Thymus (tissue), 11 donors: ENCODE data around the gene PLCB1. TPM values are rescaled to one million over a fixed set of nuclear protein-coding genes. Genes with fewer than 3 reads are reported as not detected.
"Not testable (repeated sequence)": the region's sequence is repeated elsewhere in the genome, so short reads cannot be mapped to it uniquely, and the experiment has no call there.

Source experiments
- DNase-seq, 9 donors: peaks; one replicate each; pipeline ENCODE4 v3.0.0-alpha.2; 2013; ENCODE audit warnings: low spot score in 9 of 9, low read depth in 6 of 9, missing footprints in 1 of 9
- H3K27ac ChIP-seq, 2 donors: one replicate each; pipeline ENCODE4 v1.5.1; 2013; ENCODE audit warnings: control low read depth in 1 of 2, low read depth in 1 of 2, low read length in 1 of 2, mild to moderate bottlenecking in 1 of 2, moderate library complexity in 1 of 2
- H3K27me3 ChIP-seq, 2 donors: one replicate each; pipeline ENCODE4 v1.5.1; 2013; ENCODE audit warnings: low read length in 1 of 2; ENCODE audit not compliant: control insufficient read depth in 2 of 2, insufficient read depth in 1 of 2
- H3K36me3 ChIP-seq, 2 donors: one replicate each; pipeline ENCODE4 v1.5.1; 2013; ENCODE audit warnings: low read length in 1 of 2, mild to moderate bottlenecking in 1 of 2, moderate library complexity in 1 of 2; ENCODE audit not compliant: control insufficient read depth in 2 of 2, insufficient read depth in 2 of 2
- H3K4me1 ChIP-seq, 2 donors: one replicate each; pipeline ENCODE4 v1.5.1; 2013; ENCODE audit warnings: low read length in 2 of 2; ENCODE audit not compliant: control insufficient read depth in 2 of 2, insufficient read depth in 2 of 2
- H3K4me3 ChIP-seq, 2 donors: one replicate each; pipeline ENCODE4 v1.5.1; 2013; ENCODE audit warnings: low read length in 2 of 2, control low read depth in 1 of 2, mild to moderate bottlenecking in 1 of 2
- H3K9me3 ChIP-seq, 2 donors: one replicate each; pipeline ENCODE4 v1.5.1; 2013; ENCODE audit warnings: low read length in 1 of 2, mild to moderate bottlenecking in 1 of 2; ENCODE audit not compliant: control insufficient read depth in 2 of 2, insufficient read depth in 1 of 2
- WGBS: extraction: QIAGEN DNeasy Blood & Tissue Kit; methylation state at CpG from one replicate; pipeline ENCODE4 v1.1.7; 2013; 5-methylcytosine and 5-hydroxymethylcytosine counted together
- polyA plus RNA-seq: library from polyadenylated mRNA; stranded (reverse); fragments of 200-250 nt; gene quantifications from one replicate; pipeline ENCODE4 v1.2.3, GENCODE V29; 2013
- total RNA-seq: library from RNA; stranded (reverse); fragments of 120-200 nt; gene quantifications from one replicate; pipeline ENCODE4 v1.2.4, GENCODE V29; 2013
- donor health status: healthy.

Gene PLCB1
- total and polyA plus RNA-seq, 2 donors: 4.1 to 4.7 TPM

DNA sequence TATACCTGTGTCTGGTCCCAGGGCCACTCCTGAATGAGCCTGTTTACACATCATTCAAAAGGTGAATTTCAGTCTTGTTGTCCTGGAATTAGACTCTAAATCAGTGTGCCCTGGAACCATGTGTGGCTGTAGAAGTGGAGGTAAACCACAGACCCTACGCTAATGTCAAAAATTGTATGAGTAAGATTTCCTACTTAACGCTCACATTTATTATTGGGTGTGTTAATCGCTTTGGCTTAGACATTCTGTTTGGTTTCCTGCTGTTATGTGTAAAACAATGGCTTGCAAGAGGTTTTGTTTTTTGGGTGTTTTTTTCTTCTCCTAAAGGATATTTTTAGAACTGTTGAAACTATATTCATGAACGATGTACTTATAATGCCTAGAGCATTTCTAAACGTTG is 19.3 kb downstream of the PLCB1 start:
- H3K27ac ChIP-seq: peak overlapping the region in 1 of 2 donors; percentile 23
- no peaks in the 10 kb centered on the region for H3K9me3 ChIP-seq
- H3K4me3 ChIP-seq: no peak overlapping the region
- peak in 1 of 9 donors; percentile 18 for DNase-seq
- H3K36me3 ChIP-seq: no peaks in the 10 kb centered on the region
- WGBS: 8% methylated on average over 5 of the region's 5 CpGs
- no peaks in the 10 kb centered on the region for H3K27me3 ChIP-seq
- H3K4me1 ChIP-seq: peaks cover 5 to 13% of the 10 kb centered on the region in 2 donors

GRCh38 chr20:8152183-8152582 is 20.1 kb downstream of the PLCB1 start:
- Histone ChIP-seq H3K27ac (no peak overlapping the region), H3K27me3 (no peaks in the 10 kb centered on the region), H3K36me3 (no peaks in the 10 kb centered on the region), H3K4me3 (no peak overlapping the region), H3K9me3 (no peaks in the 10 kb centered on the region), H3K4me1 (peaks cover 7 to 13% of the 10 kb centered on the region in 2 donors)
- 31% methylated on average over 1 of the region's 1 CpG for WGBS
- no peak for DNase-seq

GRCh38 chr20:8152847-8153246 is 20.8 kb downstream of the PLCB1 start:
- no peaks in the 10 kb centered on the region for H3K27me3 ChIP-seq
- no peaks in the 10 kb centered on the region for H3K9me3 ChIP-seq
- 97% methylated on average over 2 of the region's 2 CpGs for WGBS
- H3K27ac ChIP-seq: peak overlapping the region; percentile 52
- H3K4me3 ChIP-seq: no peak overlapping the region
- no peaks in the 10 kb centered on the region for H3K36me3 ChIP-seq
- peaks cover 7 to 13% of the 10 kb centered on the region in 2 donors for H3K4me1 ChIP-seq
- no peak for DNase-seq

DNA sequence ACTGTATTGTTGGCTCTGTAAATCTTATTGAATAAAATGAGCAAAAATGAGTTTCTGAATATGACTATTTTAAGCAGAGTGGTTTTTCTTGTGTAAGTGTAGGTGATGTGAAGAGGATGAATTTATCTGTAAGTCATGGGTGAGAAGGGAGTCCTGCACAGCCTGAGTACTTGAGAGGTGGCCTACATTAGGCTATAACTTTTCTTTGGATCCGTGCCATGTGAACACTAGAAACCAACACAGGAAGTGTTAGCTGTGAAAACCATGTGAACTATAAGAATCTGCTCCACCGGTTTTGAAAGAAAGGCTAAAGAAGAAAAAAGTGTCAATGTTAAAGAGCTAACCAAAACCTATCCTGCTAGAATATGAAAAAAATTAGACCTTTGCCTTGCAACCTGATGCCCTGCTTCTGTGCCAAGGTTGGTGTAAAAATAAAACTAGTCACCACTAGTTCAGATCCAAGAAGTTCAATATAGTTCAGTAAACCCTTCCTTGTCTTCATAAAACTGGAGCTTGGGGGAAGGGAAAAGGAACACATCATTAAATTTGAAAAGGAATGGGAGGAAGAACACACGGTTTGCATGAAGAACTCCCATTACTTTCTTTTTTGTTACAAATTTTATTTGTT is 21.3 kb downstream of the PLCB1 start:
- Histone ChIP-seq H3K27me3 (no peaks in the 10 kb centered on the region), H3K9me3 (no peaks in the 10 kb centered on the region), H3K4me1 (peaks cover 7 to 13% of the 10 kb centered on the region in 2 donors), H3K36me3 (no peaks in the 10 kb centered on the region), H3K27ac (peak overlapping the region; percentile 31 to 52), H3K4me3 (no peak overlapping the region)
- DNase-seq: peak in 3 of 9 donors; percentile 26 to 62 (median 28)
- WGBS: 3% methylated on average over 3 of the region's 3 CpGs

GRCh38 chr20:8154638-8155037 is 22.6 kb downstream of the PLCB1 start:
- H3K36me3 ChIP-seq: peaks cover 0 to 2% of the 10 kb centered on the region in 2 donors
- peak in 1 of 9 donors; percentile 43 for DNase-seq
- peaks cover 7 to 13% of the 10 kb centered on the region in 2 donors for H3K4me1 ChIP-seq
- peaks cover 0 to 11% of the 10 kb centered on the region in 2 donors for H3K9me3 ChIP-seq
- no peak overlapping the region for H3K27ac ChIP-seq
- no peak overlapping the region for H3K4me3 ChIP-seq
- WGBS: 24% methylated on average over 2 of the region's 2 CpGs
- no peaks in the 10 kb centered on the region for H3K27me3 ChIP-seq

DNA sequence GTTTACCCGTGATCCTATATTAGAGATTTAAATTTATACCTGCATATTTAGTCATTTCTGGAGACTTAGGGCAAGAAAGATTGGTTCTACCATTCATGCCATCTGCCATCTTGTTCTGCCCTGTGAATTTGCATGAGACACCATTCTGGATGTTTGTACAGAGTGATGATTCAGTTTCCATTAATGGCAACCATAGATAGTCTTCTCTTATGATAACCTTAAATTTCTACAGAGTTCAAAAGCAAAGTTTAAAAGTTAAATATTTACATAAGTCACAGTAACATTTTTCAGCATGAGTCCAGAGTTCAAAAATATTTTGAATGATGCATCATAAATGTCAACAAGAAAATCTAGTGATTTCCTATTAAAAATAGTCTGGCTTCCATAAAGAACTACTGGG is 23.2 kb downstream of the PLCB1 start:
- DNase-seq: no peak
- H3K4me3 ChIP-seq: no peak overlapping the region
- 63% methylated on average over 1 of the region's 1 CpG for WGBS
- no peak overlapping the region for H3K27ac ChIP-seq
- peaks cover 0 to 11% of the 10 kb centered on the region in 2 donors for H3K9me3 ChIP-seq
- peaks cover 7 to 13% of the 10 kb centered on the region in 2 donors for H3K4me1 ChIP-seq
- H3K36me3 ChIP-seq: peaks cover 0 to 2% of the 10 kb centered on the region in 2 donors
- H3K27me3 ChIP-seq: no peaks in the 10 kb centered on the region

- peaks cover 0 to 2% of the 10 kb centered on the region in 2 donors for H3K36me3 ChIP-seq
- DNase-seq: no peak
- H3K9me3 ChIP-seq: peaks cover 0 to 11% of the 10 kb centered on the region in 2 donors
- H3K4me1 ChIP-seq: peaks cover 7 to 13% of the 10 kb centered on the region in 2 donors
- H3K27me3 ChIP-seq: no peaks in the 10 kb centered on the region
- no peak overlapping the region for H3K4me3 ChIP-seq
- H3K27ac ChIP-seq: no peak overlapping the region
- WGBS: 97% methylated on average over 2 of the region's 2 CpGs
Measured at GRCh38 chr20:8155812-8156211, 23.7 kb downstream of the PLCB1 start.

- H3K9me3 ChIP-seq: peaks cover 0 to 11% of the 10 kb centered on the region in 2 donors
- H3K4me3 ChIP-seq: no peak overlapping the region
- H3K36me3 ChIP-seq: peaks cover 0 to 2% of the 10 kb centered on the region in 2 donors
- H3K27me3 ChIP-seq: no peaks in the 10 kb centered on the region
- peak in 1 of 9 donors; percentile 20 for DNase-seq
- H3K27ac ChIP-seq: no peak overlapping the region
- peaks cover 7 to 13% of the 10 kb centered on the region in 2 donors for H3K4me1 ChIP-seq
Measured at GRCh38 chr20:8156235-8157079, 24.4 kb downstream of the PLCB1 start.

GRCh38 chr20:8159217-8159616 is 27.2 kb downstream of the PLCB1 start:
- WGBS: 100% methylated on average over 1 of the region's 1 CpG
- not testable (repeated sequence) for H3K4me3 ChIP-seq, DNase-seq, H3K27me3 ChIP-seq, H3K36me3 ChIP-seq, H3K27ac ChIP-seq
- peaks cover 7 to 10% of the 10 kb centered on the region in 2 donors for H3K4me1 ChIP-seq
- H3K9me3 ChIP-seq: peaks cover 0 to 11% of the 10 kb centered on the region in 2 donors
